HepG2 (cell line): ENCODE results near the gene CDC25C. TPM values are rescaled to one million over a fixed set of nuclear protein-coding genes. Genes with fewer than 3 reads are reported as not detected.
A peak's percentile ranks its signal among the peaks of the same experiment; 100 is the strongest.

Experiments
- CBFB ChIP-seq: sonication (generic); formaldehyde crosslinking; IDR thresholded peaks from 2 replicates; pipeline ENCODE4 v1.4.0; 2020; ENCODE audit warnings: missing genetic modification reagents
- DRAP1 ChIP-seq: IDR thresholded peaks from 2 replicates; pipeline ENCODE4 v1.6.1; 2016; ENCODE audit warnings: missing genetic modification reagents, missing compliant biosample characterization
- FOXJ3 ChIP-seq: sonication (generic); formaldehyde crosslinking; IDR thresholded peaks from 2 replicates; pipeline ENCODE4 v1.4.0; 2020; ENCODE audit warnings: missing genetic modification reagents, mild to moderate bottlenecking, borderline replicate concordance
- KDM2A ChIP-seq: sonication (generic); formaldehyde crosslinking; IDR thresholded peaks from 2 replicates; pipeline ENCODE4 v1.4.0; 2020; ENCODE audit warnings: low read depth, missing genetic modification reagents, borderline replicate concordance
- KDM5A ChIP-seq: fragments of 200-600 bp; sonication (generic); IDR thresholded peaks from 2 replicates; pipeline ENCODE4 v1.7.0; 2018; ENCODE audit warnings: antibody characterized with exemption, mild to moderate bottlenecking, low read length, borderline replicate concordance
- KLF16 ChIP-seq, 2 experiments: sonication (generic) in 1 of 2; formaldehyde crosslinking in 1 of 2; IDR thresholded peaks; 2 replicates each; pipeline versions ENCODE4 v1.6.1 to v1.8.0; 2016 to 2023; ENCODE audit warnings: missing genetic modification reagents in 2 of 2, missing compliant biosample characterization in 1 of 2
- KMT2B ChIP-seq: IDR thresholded peaks from 2 replicates; pipeline ENCODE4 v1.6.1; 2016; ENCODE audit warnings: missing genetic modification reagents, missing compliant biosample characterization
- MBNL3 ChIP-seq: fragments of 250-450 bp; sonication (Bioruptor Pico); conservative IDR thresholded peaks from 2 replicates; pipeline ENCODE4 v1.8.0; 2022; ENCODE audit warnings: mild to moderate bottlenecking, inconsistent platforms
- RAD51 ChIP-seq: fragments of 450-650 bp; IDR thresholded peaks from 2 replicates; pipeline ENCODE4 v1.6.1; 2016; ENCODE audit warnings: borderline replicate concordance
- SRF ChIP-seq: IDR thresholded peaks from 2 replicates; pipeline ENCODE4 v1.6.1; 2011; ENCODE audit warnings: mild to moderate bottlenecking, low read depth, low read length, moderate library complexity
- TEAD2 ChIP-seq: sonication (generic); formaldehyde crosslinking; IDR thresholded peaks from 2 replicates; pipeline ENCODE4 v1.9.0; 2021; ENCODE audit warnings: missing genetic modification reagents
- TFAP4 ChIP-seq: sonication (generic); IDR thresholded peaks from 2 replicates; pipeline ENCODE4 v1.6.1; 2016; ENCODE audit warnings: low read depth, borderline replicate concordance
- TIGD3 ChIP-seq: sonication (generic); formaldehyde crosslinking; IDR thresholded peaks from 2 replicates; pipeline ENCODE4 v1.5.1; 2020; ENCODE audit warnings: mild to moderate bottlenecking, missing genetic modification reagents, borderline replicate concordance
- ZBTB38 ChIP-seq: sonication (generic); formaldehyde crosslinking; IDR thresholded peaks from 2 replicates; pipeline ENCODE4 v1.5.1; 2020; ENCODE audit warnings: mild to moderate bottlenecking, missing genetic modification reagents
- ZFP91 ChIP-seq: sonication (generic); formaldehyde crosslinking; IDR thresholded peaks from 2 replicates; pipeline ENCODE4 v1.9.0; 2022; ENCODE audit warnings: missing genetic modification reagents, mild to moderate bottlenecking, borderline replicate concordance
- ZFYVE20 ChIP-seq: sonication (generic); formaldehyde crosslinking; IDR thresholded peaks from 2 replicates; pipeline ENCODE4 v1.8.0; 2023; ENCODE audit warnings: low read depth, mild to moderate bottlenecking, moderate library complexity, missing genetic modification reagents, borderline replicate concordance
- ZNF382 ChIP-seq: sonication (generic); formaldehyde crosslinking; IDR thresholded peaks from 2 replicates; pipeline ENCODE4 v1.5.0; 2020; ENCODE audit warnings: missing genetic modification reagents, mild to moderate bottlenecking, borderline replicate concordance
- ZNF746 ChIP-seq: sonication (generic); formaldehyde crosslinking; IDR thresholded peaks from 2 replicates; pipeline ENCODE4 v1.8.0; 2022; ENCODE audit warnings: mild to moderate bottlenecking, missing genetic modification reagents
- ZNF749 ChIP-seq: sonication (generic); formaldehyde crosslinking; IDR thresholded peaks from 2 replicates; pipeline ENCODE4 v1.8.0; 2022; ENCODE audit warnings: mild to moderate bottlenecking, missing genetic modification reagents, moderate library complexity, borderline replicate concordance
- polyA plus RNA-seq, 8 experiments: library from polyadenylated mRNA; depleted of rRNA in 3 of 8; stranded (reverse) in 7 of 8; unstranded in 1 of 8; fragments of >200 nt; fragmentation: Illumina TruSeq in 4 of 8; extraction: Trizol in 4 of 8; gene quantifications; 2 replicates each; pipeline versions ENCODE4 v1.2.1 to v1.2.3, GENCODE V29; 2011 to 2016; ENCODE audit warnings: low read depth in 4 of 8, missing spikeins in 1 of 8, mixed read lengths in 1 of 8; ENCODE audit not compliant: insufficient read depth in 1 of 8
- total RNA-seq, 5 experiments: library from RNA; depleted of rRNA; stranded (reverse); fragments of >200 nt; fragmentation: Illumina TruSeq; extraction: Trizol; gene quantifications; 2 replicates each; pipeline ENCODE4 v1.2.3, GENCODE V29; 2016; ENCODE audit warnings: low read depth in 1 of 5
- TF ChIP-seq, protein P1 (sequence below): sonication (generic); formaldehyde crosslinking; conservative IDR thresholded peaks from 2 replicates; pipeline ENCODE4 v1.8.0; 2022; ENCODE audit warnings: missing genetic modification reagents
- TF ChIP-seq, protein P2 (sequence below): sonication (generic); formaldehyde crosslinking; conservative IDR thresholded peaks from 2 replicates; pipeline ENCODE4 v1.4.0; 2020; ENCODE audit warnings: missing genetic modification reagents

CDC25C gene
- total and polyA plus RNA-seq, 2 of the 13 experiments (the other 11 are each of a cell fraction or from before 2014, with no cell fraction given), result 17.7 to 27.6 TPM

GRCh38 chr5:138331449-138332368, at the start of gene CDC25C (continued):
- TF ChIP-seq TIGD3 (CRISPR knock-in tag), result no peak
- TF ChIP-seq CBFB, result no peak
- TF ChIP-seq TEAD2 (CRISPR knock-in tag), result no peak
- peak; percentile 78; the same call in 1 of the 2 replicates for TF ChIP-seq TFAP4
- TF ChIP-seq ZNF749 (CRISPR knock-in tag), result peak; percentile 81; the same call in 1 of the 2 replicates
- TF ChIP-seq ZNF746 (CRISPR knock-in tag), result no peak
- no peak for TF ChIP-seq RAD51
- TF ChIP-seq ZBTB38 (CRISPR knock-in tag), result no peak; the same call in 1 of the 2 replicates
- TF ChIP-seq ZFP91 (CRISPR knock-in tag), result peak; percentile 67; the same call in 1 of the 2 replicates
- TF ChIP-seq, protein P1, sequence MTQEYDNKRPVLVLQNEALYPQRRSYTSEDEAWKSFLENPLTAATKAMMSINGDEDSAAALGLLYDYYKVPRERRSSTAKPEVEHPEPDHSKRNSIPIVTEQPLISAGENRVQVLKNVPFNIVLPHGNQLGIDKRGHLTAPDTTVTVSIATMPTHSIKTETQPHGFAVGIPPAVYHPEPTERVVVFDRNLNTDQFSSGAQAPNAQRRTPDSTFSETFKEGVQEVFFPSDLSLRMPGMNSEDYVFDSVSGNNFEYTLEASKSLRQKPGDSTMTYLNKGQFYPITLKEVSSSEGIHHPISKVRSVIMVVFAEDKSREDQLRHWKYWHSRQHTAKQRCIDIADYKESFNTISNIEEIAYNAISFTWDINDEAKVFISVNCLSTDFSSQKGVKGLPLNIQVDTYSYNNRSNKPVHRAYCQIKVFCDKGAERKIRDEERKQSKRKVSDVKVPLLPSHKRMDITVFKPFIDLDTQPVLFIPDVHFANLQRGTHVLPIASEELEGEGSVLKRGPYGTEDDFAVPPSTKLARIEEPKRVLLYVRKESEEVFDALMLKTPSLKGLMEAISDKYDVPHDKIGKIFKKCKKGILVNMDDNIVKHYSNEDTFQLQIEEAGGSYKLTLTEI (CRISPR knock-in tag), result no peak
- TF ChIP-seq KDM5A, result peak; percentile 87
- TF ChIP-seq SRF, result peak; percentile 84; the same call in 1 of the 2 replicates
- TF ChIP-seq KLF16 (CRISPR knock-in tag; IDR thresholded peaks at IDR 0.05), result peak in 1 of 2 experiments; percentile 77; a peak in 2 of 4 replicates
- TF ChIP-seq KDM2A (CRISPR knock-in tag), result 0 out of 2 replicates have a peak, but pooled peaks have one; percentile 28
- TF ChIP-seq ZFYVE20 (CRISPR knock-in tag), result no peak
- TF ChIP-seq DRAP1 (CRISPR knock-in tag), result peak; percentile 88
- TF ChIP-seq KMT2B (CRISPR knock-in tag), result no peak
- no peak for TF ChIP-seq ZNF382 (CRISPR knock-in tag)
- TF ChIP-seq MBNL3 (CRISPR knock-in tag), result no peak
- TF ChIP-seq, protein P2, sequence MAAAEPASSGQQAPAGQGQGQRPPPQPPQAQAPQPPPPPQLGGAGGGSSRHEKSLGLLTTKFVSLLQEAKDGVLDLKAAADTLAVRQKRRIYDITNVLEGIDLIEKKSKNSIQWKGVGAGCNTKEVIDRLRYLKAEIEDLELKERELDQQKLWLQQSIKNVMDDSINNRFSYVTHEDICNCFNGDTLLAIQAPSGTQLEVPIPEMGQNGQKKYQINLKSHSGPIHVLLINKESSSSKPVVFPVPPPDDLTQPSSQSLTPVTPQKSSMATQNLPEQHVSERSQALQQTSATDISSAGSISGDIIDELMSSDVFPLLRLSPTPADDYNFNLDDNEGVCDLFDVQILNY (CRISPR knock-in tag), result peak; percentile 96
- TF ChIP-seq FOXJ3 (CRISPR knock-in tag), result peak; percentile 84
